Prostate gland (tissue), 2 donors: ENCODE measurements around the gene NAV2.

Source experiments
- POLR2A ChIP-seq: fragments of 450-650 bp; IDR thresholded peaks from one replicate; pipeline ENCODE4 v1.6.1; 2016; ENCODE audit warnings: antibody characterized with exemption, mild to moderate bottlenecking
- POLR2AphosphoS5 ChIP-seq: sonication (generic); formaldehyde crosslinking; IDR thresholded peaks from one replicate; pipeline ENCODE4 v1.6.1; 2017; ENCODE audit warnings: antibody characterized with exemption
- TF ChIP-seq, protein P1 (sequence below), 4 experiments: fragments of 200-600 bp in 2 of 4; fragments of 450-650 bp in 2 of 4; sonication (generic) in 2 of 4; IDR thresholded peaks; 1 replicate in 3 of 4; 2 replicates in 1 of 4; pipeline ENCODE4 v1.5.1; 2016 to 2019; ENCODE audit warnings: antibody characterized with exemption in 4 of 4, mild to moderate bottlenecking in 2 of 4, moderate library complexity in 2 of 4

DNA sequence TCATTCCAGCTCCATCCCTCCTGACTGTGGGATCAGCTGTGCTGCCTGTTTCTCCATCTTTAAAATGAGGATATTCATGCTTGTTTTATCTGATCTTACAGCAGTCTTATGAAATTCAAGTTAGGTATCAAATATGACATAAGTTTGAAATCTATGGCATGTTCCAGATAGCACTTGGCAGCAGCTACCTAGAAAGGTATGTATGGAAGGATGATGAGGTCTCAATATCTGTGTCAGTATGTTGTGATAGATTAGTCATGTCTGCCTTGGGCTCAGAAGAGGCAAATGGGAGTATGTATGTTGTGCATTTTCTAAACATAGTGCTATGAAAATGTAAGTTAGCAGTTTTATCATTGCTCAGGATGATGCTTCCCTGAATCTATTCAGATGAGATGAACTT is 122.1 kb downstream of the NAV2 start:
- TF ChIP-seq, protein P1, sequence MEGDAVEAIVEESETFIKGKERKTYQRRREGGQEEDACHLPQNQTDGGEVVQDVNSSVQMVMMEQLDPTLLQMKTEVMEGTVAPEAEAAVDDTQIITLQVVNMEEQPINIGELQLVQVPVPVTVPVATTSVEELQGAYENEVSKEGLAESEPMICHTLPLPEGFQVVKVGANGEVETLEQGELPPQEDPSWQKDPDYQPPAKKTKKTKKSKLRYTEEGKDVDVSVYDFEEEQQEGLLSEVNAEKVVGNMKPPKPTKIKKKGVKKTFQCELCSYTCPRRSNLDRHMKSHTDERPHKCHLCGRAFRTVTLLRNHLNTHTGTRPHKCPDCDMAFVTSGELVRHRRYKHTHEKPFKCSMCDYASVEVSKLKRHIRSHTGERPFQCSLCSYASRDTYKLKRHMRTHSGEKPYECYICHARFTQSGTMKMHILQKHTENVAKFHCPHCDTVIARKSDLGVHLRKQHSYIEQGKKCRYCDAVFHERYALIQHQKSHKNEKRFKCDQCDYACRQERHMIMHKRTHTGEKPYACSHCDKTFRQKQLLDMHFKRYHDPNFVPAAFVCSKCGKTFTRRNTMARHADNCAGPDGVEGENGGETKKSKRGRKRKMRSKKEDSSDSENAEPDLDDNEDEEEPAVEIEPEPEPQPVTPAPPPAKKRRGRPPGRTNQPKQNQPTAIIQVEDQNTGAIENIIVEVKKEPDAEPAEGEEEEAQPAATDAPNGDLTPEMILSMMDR (IDR thresholded peaks at IDR 0.05) = no peak
- TF ChIP-seq POLR2A (no peak), POLR2AphosphoS5 (no peak)
